Measurements from ENCODE around the gene SARM1. TPM values are rescaled to one million over a fixed set of nuclear protein-coding genes. Genes with fewer than 3 reads are reported as not detected.
A peak's percentile ranks its signal among the peaks of the same experiment; 100 is the strongest.

The SARM1 gene
- total RNA-seq (2021), result 37.7 and 47.1 TPM in 2 replicates
- percentile 67 among the genes with signal in this experiment for Bru-seq, nascent RNA
- percentile 79 among the genes with signal in this experiment for BruChase-seq, experiment 1, labeled RNA remaining after a 2-hour chase
- BruChase-seq, experiment 2, labeled RNA remaining after a 6-hour chase, result percentile 80 among the genes with signal in this experiment
- long read RNA-seq, full-length matches to known transcripts, result 22 of 49 reads
- long read RNA-seq, partial matches to known transcripts, result 12 of 49 reads
- long read RNA-seq, other reads (novel, unspliced or antisense), result 15 of 49 reads

DNA sequence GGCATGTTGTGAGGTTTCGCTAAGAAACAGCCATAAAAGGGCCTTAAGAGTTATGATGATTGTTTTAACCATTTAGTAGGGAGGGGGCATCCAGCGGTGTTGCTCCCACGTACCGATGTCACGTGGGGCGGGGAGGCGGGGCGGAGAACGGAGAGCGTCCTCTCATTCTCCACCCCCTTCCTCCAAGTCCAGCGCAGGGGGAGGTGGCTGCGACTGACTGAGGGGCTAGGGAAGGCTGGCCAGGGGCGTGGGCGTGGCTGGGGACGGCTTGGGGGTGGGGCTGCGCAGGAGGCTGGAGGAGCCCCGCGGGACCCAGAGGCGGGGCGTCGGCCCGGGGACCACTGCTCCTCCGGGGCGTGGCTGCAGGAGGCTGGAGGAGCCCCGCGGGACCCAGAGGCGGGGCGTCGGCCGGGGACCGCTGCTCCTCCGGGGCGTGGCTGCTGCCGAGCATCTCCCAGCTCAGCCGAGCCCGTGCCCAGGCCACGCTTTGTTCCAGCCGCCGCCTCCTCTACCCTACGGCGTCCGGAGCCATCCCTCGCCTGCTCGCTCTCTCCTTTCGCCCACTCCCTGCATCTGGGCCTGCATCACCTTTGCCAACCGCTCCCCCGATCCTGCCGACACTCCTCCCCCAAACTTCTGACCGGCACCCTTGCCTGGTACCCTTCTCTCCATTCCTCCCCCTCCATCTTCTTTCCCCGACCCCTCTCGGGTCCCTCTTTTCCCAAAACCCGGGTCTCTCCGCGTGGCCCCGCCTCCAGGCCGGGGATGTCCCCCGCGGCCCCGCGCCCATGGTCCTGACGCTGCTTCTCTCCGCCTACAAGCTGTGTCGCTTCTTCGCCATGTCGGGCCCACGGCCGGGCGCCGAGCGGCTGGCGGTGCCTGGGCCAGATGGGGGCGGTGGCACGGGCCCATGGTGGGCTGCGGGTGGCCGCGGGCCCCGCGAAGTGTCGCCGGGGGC is at the start of gene SARM1:
Gene SARM1 (plus strand): TSS at position 450 of the 958 bp plus-strand sequence. CDS start 339 bp downstream, at position 789.
- POLR2A ChIA-PET (ENCODE audit: low non-redundant PET), result interaction anchor here (1.3 kb wide), 1 partner anchor 14 kb away, joined by 3 read pairs; a partner anchor contains a TSS
- TF ChIP-seq, protein P1, sequence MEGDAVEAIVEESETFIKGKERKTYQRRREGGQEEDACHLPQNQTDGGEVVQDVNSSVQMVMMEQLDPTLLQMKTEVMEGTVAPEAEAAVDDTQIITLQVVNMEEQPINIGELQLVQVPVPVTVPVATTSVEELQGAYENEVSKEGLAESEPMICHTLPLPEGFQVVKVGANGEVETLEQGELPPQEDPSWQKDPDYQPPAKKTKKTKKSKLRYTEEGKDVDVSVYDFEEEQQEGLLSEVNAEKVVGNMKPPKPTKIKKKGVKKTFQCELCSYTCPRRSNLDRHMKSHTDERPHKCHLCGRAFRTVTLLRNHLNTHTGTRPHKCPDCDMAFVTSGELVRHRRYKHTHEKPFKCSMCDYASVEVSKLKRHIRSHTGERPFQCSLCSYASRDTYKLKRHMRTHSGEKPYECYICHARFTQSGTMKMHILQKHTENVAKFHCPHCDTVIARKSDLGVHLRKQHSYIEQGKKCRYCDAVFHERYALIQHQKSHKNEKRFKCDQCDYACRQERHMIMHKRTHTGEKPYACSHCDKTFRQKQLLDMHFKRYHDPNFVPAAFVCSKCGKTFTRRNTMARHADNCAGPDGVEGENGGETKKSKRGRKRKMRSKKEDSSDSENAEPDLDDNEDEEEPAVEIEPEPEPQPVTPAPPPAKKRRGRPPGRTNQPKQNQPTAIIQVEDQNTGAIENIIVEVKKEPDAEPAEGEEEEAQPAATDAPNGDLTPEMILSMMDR (conservative IDR thresholded peaks at IDR 0.05; ENCODE audit: low read depth, low read length), result no peak
- no peak for TF ChIP-seq EZH2 (IDR thresholded peaks at IDR 0.05; ENCODE audit: borderline replicate concordance, low read depth, low read length, poor library complexity, severe bottlenecking)
- intact Hi-C loops (cut with micrococcal nuclease; ENCODE audit: unreplicated experiment), result no loop called here
- no peaks in the 10 kb centered on the region for H3K36me3 ChIP-seq (ENCODE audit: insufficient read depth, low read length, poor library complexity, severe bottlenecking)
- peaks cover 17% of the 10 kb centered on the region for H3K4me1 ChIP-seq (ENCODE audit: insufficient read depth, low read length, poor library complexity, severe bottlenecking)
- H3K9me3 ChIP-seq (ENCODE audit: low read depth, low read length, poor library complexity, severe bottlenecking), result no peaks in the 10 kb centered on the region
- peak; percentile 98 for DNase-seq (ENCODE audit: low spot score)
- peak within 1 kb of the TSS; percentile 87 for H3K4me3 ChIP-seq (ENCODE audit: low read depth, low read length, poor library complexity, severe bottlenecking)
- CTCF ChIA-PET, result no interaction called here
- no peaks in the 10 kb centered on the region for H3K27me3 ChIP-seq (replicated peaks; ENCODE audit: insufficient read depth, low read depth, low read length, poor library complexity)
- peak within 1 kb of the TSS; percentile 64 for H3K27ac ChIP-seq (ENCODE audit: low read depth, low read length, poor library complexity, severe bottlenecking)
- BruUV-seq (replicated peaks), result no TSS peak

DNA sequence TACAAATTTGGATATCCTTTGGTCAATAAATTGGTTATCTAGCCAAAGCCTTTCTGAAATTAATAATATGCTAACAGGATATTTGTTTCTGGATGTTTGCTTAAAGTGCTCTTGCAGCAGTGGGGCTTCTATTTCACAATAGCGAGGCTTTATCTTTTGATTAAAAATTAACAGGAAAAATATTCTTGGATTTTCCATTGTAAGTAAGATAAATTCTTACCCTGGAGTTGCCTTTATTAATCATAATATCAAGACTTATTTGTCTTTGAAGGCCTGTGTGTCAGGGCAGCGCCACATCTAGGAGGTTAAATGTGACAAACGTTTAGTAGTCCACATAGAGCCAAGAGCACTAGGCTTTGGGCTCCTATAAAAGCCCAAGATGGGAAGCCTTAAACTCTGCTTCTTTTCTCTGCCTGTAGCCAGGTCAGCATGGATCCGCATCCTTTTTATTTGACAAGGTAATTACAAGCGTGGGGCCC is 47.2 kb upstream of the SARM1 start:
- no peak overlapping the region for H3K27ac ChIP-seq (ENCODE audit: low read depth, low read length, poor library complexity, severe bottlenecking)
- H3K9me3 ChIP-seq (ENCODE audit: low read depth, low read length, poor library complexity, severe bottlenecking), result no peaks in the 10 kb centered on the region
- H3K4me1 ChIP-seq (ENCODE audit: insufficient read depth, low read length, poor library complexity, severe bottlenecking), result peaks cover 24% of the 10 kb centered on the region
- no TSS peak for BruUV-seq (replicated peaks)
- peaks cover 46% of the 10 kb centered on the region for H3K36me3 ChIP-seq (ENCODE audit: insufficient read depth, low read length, poor library complexity, severe bottlenecking)
- TF ChIP-seq, protein P1 (conservative IDR thresholded peaks at IDR 0.05; ENCODE audit: low read depth, low read length), result no peak
- TF ChIP-seq EZH2 (IDR thresholded peaks at IDR 0.05; ENCODE audit: borderline replicate concordance, low read depth, low read length, poor library complexity, severe bottlenecking), result no peak
- ChIA-PET CTCF (no interaction called here), POLR2A (ENCODE audit: low non-redundant PET) (no interaction called here)
- H3K4me3 ChIP-seq (ENCODE audit: low read depth, low read length, poor library complexity, severe bottlenecking), result no peak overlapping the region
- intact Hi-C loops (cut with micrococcal nuclease; ENCODE audit: unreplicated experiment), result no loop called here
- DNase-seq (ENCODE audit: low spot score), result no peak
- H3K27me3 ChIP-seq (replicated peaks; ENCODE audit: insufficient read depth, low read depth, low read length, poor library complexity), result no peaks in the 10 kb centered on the region

DNA sequence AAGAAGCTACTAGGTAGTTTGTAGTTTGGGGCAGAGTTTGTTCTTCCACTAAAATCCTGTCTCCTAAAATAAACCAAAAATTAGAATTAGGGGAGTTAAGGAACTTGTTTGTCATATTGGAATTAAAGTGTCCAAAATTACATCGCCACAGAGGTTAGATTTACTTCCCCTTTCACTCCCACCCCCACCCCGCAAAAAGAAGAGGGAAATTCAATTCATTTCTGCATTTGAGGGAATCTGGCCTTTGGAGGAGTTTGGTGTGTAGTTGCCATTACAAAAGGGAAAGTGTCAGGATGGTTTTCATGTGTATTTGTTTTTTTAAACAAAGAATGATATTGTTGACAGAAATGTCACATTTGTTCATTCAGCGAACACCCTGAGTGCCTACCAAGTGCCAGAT is 46.7 kb upstream of the SARM1 start:
- Histone ChIP-seq H3K27ac (ENCODE audit: low read depth, low read length, poor library complexity, severe bottlenecking) (no peak overlapping the region), H3K9me3 (ENCODE audit: low read depth, low read length, poor library complexity, severe bottlenecking) (no peaks in the 10 kb centered on the region), H3K27me3 (replicated peaks; ENCODE audit: insufficient read depth, low read depth, low read length, poor library complexity) (no peaks in the 10 kb centered on the region), H3K36me3 (ENCODE audit: insufficient read depth, low read length, poor library complexity, severe bottlenecking) (peaks cover 49% of the 10 kb centered on the region), H3K4me3 (ENCODE audit: low read depth, low read length, poor library complexity, severe bottlenecking) (no peak overlapping the region), H3K4me1 (ENCODE audit: insufficient read depth, low read length, poor library complexity, severe bottlenecking) (peaks cover 24% of the 10 kb centered on the region)
- POLR2A ChIA-PET (ENCODE audit: low non-redundant PET), result no interaction called here
- BruUV-seq (replicated peaks), result no TSS peak
- TF ChIP-seq, protein P1 (conservative IDR thresholded peaks at IDR 0.05; ENCODE audit: low read depth, low read length), result no peak
- no peak for TF ChIP-seq EZH2 (IDR thresholded peaks at IDR 0.05; ENCODE audit: borderline replicate concordance, low read depth, low read length, poor library complexity, severe bottlenecking)
- CTCF ChIA-PET, result interaction anchor here (1.1 kb wide), 1 partner anchor 11 kb away, joined by 3 read pairs; the partner anchor contains the start of genes IFT20 and TNFAIP1
- intact Hi-C loops (cut with micrococcal nuclease; ENCODE audit: unreplicated experiment), result no loop called here
- DNase-seq (ENCODE audit: low spot score), result no peak

All from A673 (cell line).